ENCODE measurements around the gene RIT1. TPM values are rescaled to one million over a fixed set of nuclear protein-coding genes. Genes with fewer than 3 reads are reported as not detected.

Gene RIT1
- total RNA-seq, 2 donors from 2014 or later, result 6.9 to 16.1 TPM

- no peak for DNase-seq
- intact Hi-C loops (cut with DNase I), result no loop called here
- no peak overlapping the region for H3K4me3 ChIP-seq
- H3K27me3 ChIP-seq, result no peaks in the 10 kb centered on the region
- 34 to 42% methylated on average over 3 of the region's 3 CpGs for WGBS, 2 donors
- peaks cover 18% of the 10 kb centered on the region for H3K4me1 ChIP-seq
- TF ChIP-seq CTCF (IDR thresholded peaks at IDR 0.05) (no peak), POLR2A (IDR thresholded peaks at IDR 0.05) (no peak)
- peak overlapping the region in 1 of 4 donors; percentile 29 for H3K27ac ChIP-seq
- H3K9me3 ChIP-seq, result no peaks in the 10 kb centered on the region
- no peaks in the 10 kb centered on the region for H3K36me3 ChIP-seq (replicated peaks in 1 of 2; ENCODE audit: insufficient read depth in 1 of 2, low read depth in 2 of 2)
- ATAC-seq, result no peak
Observed at GRCh38 chr1:155890251-155890650, 20.9 kb downstream of the RIT1 start.

GRCh38 chr1:155889566-155889965 lies 21.6 kb downstream of the RIT1 start:
- TF ChIP-seq CTCF (IDR thresholded peaks at IDR 0.05) (no peak), POLR2A (IDR thresholded peaks at IDR 0.05) (no peak)
- H3K27ac ChIP-seq, result peak overlapping the region in 1 of 4 donors; percentile 29
- DNase-seq (no peak), ATAC-seq (no peak)
- no peaks in the 10 kb centered on the region for H3K9me3 ChIP-seq
- H3K4me1 ChIP-seq, result peaks cover 18% of the 10 kb centered on the region
- H3K27me3 ChIP-seq, result no peaks in the 10 kb centered on the region
- H3K36me3 ChIP-seq (replicated peaks in 1 of 2; ENCODE audit: insufficient read depth in 1 of 2, low read depth in 2 of 2), result no peaks in the 10 kb centered on the region
- no peak overlapping the region for H3K4me3 ChIP-seq
- 51 to 58% methylated on average over 2 of the region's 2 CpGs for WGBS, 2 donors
- intact Hi-C loops (cut with DNase I), result no loop called here

GRCh38 chr1:155888481-155888880 lies 22.7 kb downstream of the RIT1 start:
- H3K27me3 ChIP-seq, result no peaks in the 10 kb centered on the region
- no peak overlapping the region for H3K27ac ChIP-seq
- peaks cover 11% of the 10 kb centered on the region for H3K4me1 ChIP-seq
- ATAC-seq (no peak), DNase-seq (no peak)
- TF ChIP-seq CTCF (IDR thresholded peaks at IDR 0.05), result no peak
- TF ChIP-seq POLR2A (IDR thresholded peaks at IDR 0.05), result no peak
- no peak overlapping the region for H3K4me3 ChIP-seq
- H3K36me3 ChIP-seq (replicated peaks in 1 of 2; ENCODE audit: insufficient read depth in 1 of 2, low read depth in 2 of 2), result no peaks in the 10 kb centered on the region
- intact Hi-C loops (cut with DNase I), result no loop called here
- 89 to 92% methylated on average over 5 of the region's 5 CpGs for WGBS, 2 donors
- no peaks in the 10 kb centered on the region for H3K9me3 ChIP-seq

- ATAC-seq (no peak), DNase-seq (no peak)
- H3K4me1 ChIP-seq, result no peaks in the 10 kb centered on the region
- no peaks in the 10 kb centered on the region for H3K27me3 ChIP-seq
- no peaks in the 10 kb centered on the region for H3K36me3 ChIP-seq (replicated peaks in 1 of 2; ENCODE audit: insufficient read depth in 1 of 2, low read depth in 2 of 2)
- H3K27ac ChIP-seq, result no peak overlapping the region
- intact Hi-C loops (cut with DNase I), result no loop called here
- TF ChIP-seq POLR2A (IDR thresholded peaks at IDR 0.05), result no peak
- no peak for TF ChIP-seq CTCF (IDR thresholded peaks at IDR 0.05)
- H3K4me3 ChIP-seq, result no peak overlapping the region
- H3K9me3 ChIP-seq, result no peaks in the 10 kb centered on the region
Observed at GRCh38 chr1:155884982-155885381, 26.2 kb downstream of the RIT1 start.

- no peak for TF ChIP-seq CTCF (IDR thresholded peaks at IDR 0.05)
- no peak for TF ChIP-seq POLR2A (IDR thresholded peaks at IDR 0.05)
- Histone ChIP-seq H3K9me3 (no peaks in the 10 kb centered on the region), H3K27me3 (no peaks in the 10 kb centered on the region), H3K4me3 (no peak overlapping the region), H3K36me3 (replicated peaks in 1 of 2; ENCODE audit: insufficient read depth in 1 of 2, low read depth in 2 of 2) (no peaks in the 10 kb centered on the region), H3K4me1 (no peaks in the 10 kb centered on the region), H3K27ac (no peak overlapping the region)
- ATAC-seq (no peak), DNase-seq (no peak)
- WGBS, 2 donors, result 56 to 62% methylated on average over 9 of the region's 9 CpGs
- intact Hi-C loops (cut with DNase I), result no loop called here
Observed at GRCh38 chr1:155884031-155884960, 26.9 kb downstream of the RIT1 start.
